GM12875 (cell line): Measurements from ENCODE around the gene PITX1.

Source experiments
- H3K4me3 ChIP-seq: one replicate; pipeline ENCODE4 v1.5.1; 2011; ENCODE audit warnings: low read depth, low read length, control low read depth
- CTCF ChIP-seq: IDR thresholded peaks from 2 replicates; pipeline ENCODE4 v1.5.1; 2011; ENCODE audit warnings: low read depth, mild to moderate bottlenecking, control low read depth, inconsistent platforms, low read length, moderate library complexity, borderline replicate concordance; ENCODE audit not compliant: insufficient read depth

The PITX1 gene

GRCh38 chr5:135029477-135030122, 4.4 kb downstream of the PITX1 start:
- H3K4me3 ChIP-seq = no peak overlapping the region
- no peak for TF ChIP-seq CTCF

GRCh38 chr5:135028791-135029476, 5.1 kb downstream of the PITX1 start:
- no peak overlapping the region for H3K4me3 ChIP-seq

GRCh38 chr5:135027697-135028615, 6.1 kb downstream of the PITX1 start:
- no peak for TF ChIP-seq CTCF
- no peak overlapping the region for H3K4me3 ChIP-seq

More at GRCh38 chr5:135028791-135029476, 5.1 kb downstream of the PITX1 start:
- no peak for TF ChIP-seq CTCF

GRCh38 chr5:135027266-135027696, 6.7 kb downstream of the PITX1 start:
- H3K4me3 ChIP-seq = no peak overlapping the region
- TF ChIP-seq CTCF = no peak

- H3K4me3 ChIP-seq = no peak overlapping the region
- TF ChIP-seq CTCF = no peak
Observed at GRCh38 chr5:135026645-135027265, 7.3 kb downstream of the PITX1 start.

- no peak for TF ChIP-seq CTCF
- H3K4me3 ChIP-seq = no peak overlapping the region
Observed at GRCh38 chr5:135025730-135026644, 8.0 kb downstream of the PITX1 start.
